ENCODE measurements around the gene HNRNPU.

HNRNPU gene

DNA sequence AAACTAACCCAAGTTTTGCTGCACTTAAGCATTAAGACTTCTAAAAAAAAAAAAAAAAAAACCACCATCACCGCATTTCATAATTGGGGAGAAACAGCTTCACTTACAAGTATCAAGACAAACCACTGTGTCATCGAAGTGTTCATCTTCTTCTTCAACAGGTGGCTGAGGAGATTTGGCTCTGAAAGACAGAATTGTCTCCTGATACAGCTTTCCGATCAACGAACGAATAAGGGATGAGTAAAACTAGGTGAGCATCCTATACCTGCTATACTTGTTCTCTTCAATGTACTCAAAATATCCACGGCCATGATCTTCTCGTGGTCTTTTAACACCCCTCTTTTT lies 2.0 kb downstream of the HNRNPU start:
- H3K27me3 ChIP-seq (ENCODE audit: low read depth, low read length): no peaks in the 10 kb centered on the region
- H3K4me1 ChIP-seq (ENCODE audit: control insufficient read depth in 1 of 2, insufficient read depth in 2 of 2, low read length in 2 of 2): peaks cover 27 to 48% of the 10 kb centered on the region in 2 donors
- H3K4me3 ChIP-seq (ENCODE audit: low read depth in 1 of 2, low read length in 2 of 2): peak overlapping the region; percentile 91 to 92
- H3K27ac ChIP-seq (ENCODE audit: low read length): peak overlapping the region; percentile 97
- H3K36me3 ChIP-seq (ENCODE audit: control insufficient read depth in 1 of 2, insufficient read depth in 2 of 2, low read length in 2 of 2): peaks cover 39 to 54% of the 10 kb centered on the region in 2 donors
- no peaks in the 10 kb centered on the region for H3K9me3 ChIP-seq (ENCODE audit: control insufficient read depth in 1 of 2, low read length in 2 of 2)

- Histone ChIP-seq H3K27me3 (ENCODE audit: low read depth, low read length) (no peaks in the 10 kb centered on the region), H3K4me1 (ENCODE audit: control insufficient read depth in 1 of 2, insufficient read depth in 2 of 2, low read length in 2 of 2) (peaks cover 27 to 54% of the 10 kb centered on the region in 2 donors), H3K36me3 (ENCODE audit: control insufficient read depth in 1 of 2, insufficient read depth in 2 of 2, low read length in 2 of 2) (peaks cover 45 to 60% of the 10 kb centered on the region in 2 donors), H3K9me3 (ENCODE audit: control insufficient read depth in 1 of 2, low read length in 2 of 2) (no peaks in the 10 kb centered on the region), H3K27ac (ENCODE audit: low read length) (peak overlapping the region; percentile 97), H3K4me3 (ENCODE audit: low read depth in 1 of 2, low read length in 2 of 2) (peak overlapping the region; percentile 91 to 92)
Measured at GRCh38 chr1:244861683-244862082, 2.7 kb downstream of the HNRNPU start.

- H3K4me3 ChIP-seq (ENCODE audit: low read depth in 1 of 2, low read length in 2 of 2): peak overlapping the region; percentile 91 to 92
- peaks cover 51 to 67% of the 10 kb centered on the region in 2 donors for H3K36me3 ChIP-seq (ENCODE audit: control insufficient read depth in 1 of 2, insufficient read depth in 2 of 2, low read length in 2 of 2)
- H3K4me1 ChIP-seq (ENCODE audit: control insufficient read depth in 1 of 2, insufficient read depth in 2 of 2, low read length in 2 of 2): peaks cover 27 to 59% of the 10 kb centered on the region in 2 donors
Measured at GRCh38 chr1:244860914-244861610, 3.3 kb downstream of the HNRNPU start.

DNA sequence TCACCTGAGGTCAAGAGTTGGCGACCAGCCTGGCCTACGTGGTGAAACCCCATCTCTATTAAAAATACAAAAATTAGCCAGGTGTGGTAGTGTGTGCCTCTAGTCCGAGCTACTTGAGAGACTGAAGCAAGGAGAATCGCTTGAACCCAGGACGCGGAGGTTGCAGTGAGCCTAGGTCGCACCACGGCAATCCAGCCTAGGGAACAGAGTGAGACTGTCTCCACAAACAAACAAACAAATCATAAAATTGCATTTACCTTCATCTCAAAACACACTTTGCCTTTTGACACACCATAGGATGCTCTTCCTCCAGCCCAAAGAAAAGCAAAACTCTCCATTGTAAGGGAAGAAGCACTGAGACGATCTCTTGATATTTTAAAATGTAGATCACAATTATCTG lies 4.3 kb downstream of the HNRNPU start:
- Histone ChIP-seq H3K9me3 (ENCODE audit: control insufficient read depth in 1 of 2, low read length in 2 of 2) (no peaks in the 10 kb centered on the region), H3K27ac (ENCODE audit: low read length) (no peak overlapping the region), H3K4me1 (ENCODE audit: control insufficient read depth in 1 of 2, insufficient read depth in 2 of 2, low read length in 2 of 2) (peaks cover 22 to 68% of the 10 kb centered on the region in 2 donors), H3K27me3 (ENCODE audit: low read depth, low read length) (no peaks in the 10 kb centered on the region), H3K4me3 (ENCODE audit: low read depth in 1 of 2, low read length in 2 of 2) (peak overlapping the region; percentile 91 to 92), H3K36me3 (ENCODE audit: control insufficient read depth in 1 of 2, insufficient read depth in 2 of 2, low read length in 2 of 2) (peaks cover 61 to 76% of the 10 kb centered on the region in 2 donors)

More at GRCh38 chr1:244860914-244861610, 3.3 kb downstream of the HNRNPU start:
- Histone ChIP-seq H3K9me3 (ENCODE audit: control insufficient read depth in 1 of 2, low read length in 2 of 2) (no peaks in the 10 kb centered on the region), H3K27me3 (ENCODE audit: low read depth, low read length) (no peaks in the 10 kb centered on the region), H3K27ac (ENCODE audit: low read length) (peak overlapping the region; percentile 97)

GRCh38 chr1:244858357-244858756 lies 6.0 kb downstream of the HNRNPU start:
- Histone ChIP-seq H3K27me3 (ENCODE audit: low read depth, low read length) (no peaks in the 10 kb centered on the region), H3K4me3 (ENCODE audit: low read depth in 1 of 2, low read length in 2 of 2) (no peak overlapping the region), H3K27ac (ENCODE audit: low read length) (no peak overlapping the region), H3K4me1 (ENCODE audit: control insufficient read depth in 1 of 2, insufficient read depth in 2 of 2, low read length in 2 of 2) (peaks cover 22 to 72% of the 10 kb centered on the region in 2 donors), H3K9me3 (ENCODE audit: control insufficient read depth in 1 of 2, low read length in 2 of 2) (no peaks in the 10 kb centered on the region), H3K36me3 (ENCODE audit: control insufficient read depth in 1 of 2, insufficient read depth in 2 of 2, low read length in 2 of 2) (peaks cover 72 to 75% of the 10 kb centered on the region in 2 donors)

GRCh38 chr1:244857761-244858160 lies 6.6 kb downstream of the HNRNPU start:
- Histone ChIP-seq H3K9me3 (ENCODE audit: control insufficient read depth in 1 of 2, low read length in 2 of 2) (no peaks in the 10 kb centered on the region), H3K27ac (ENCODE audit: low read length) (no peak overlapping the region), H3K36me3 (ENCODE audit: control insufficient read depth in 1 of 2, insufficient read depth in 2 of 2, low read length in 2 of 2) (peaks cover 78% of the 10 kb centered on the region in 2 donors), H3K27me3 (ENCODE audit: low read depth, low read length) (no peaks in the 10 kb centered on the region), H3K4me1 (ENCODE audit: control insufficient read depth in 1 of 2, insufficient read depth in 2 of 2, low read length in 2 of 2) (peaks cover 22 to 72% of the 10 kb centered on the region in 2 donors), H3K4me3 (ENCODE audit: low read depth in 1 of 2, low read length in 2 of 2) (no peak overlapping the region)

DNA sequence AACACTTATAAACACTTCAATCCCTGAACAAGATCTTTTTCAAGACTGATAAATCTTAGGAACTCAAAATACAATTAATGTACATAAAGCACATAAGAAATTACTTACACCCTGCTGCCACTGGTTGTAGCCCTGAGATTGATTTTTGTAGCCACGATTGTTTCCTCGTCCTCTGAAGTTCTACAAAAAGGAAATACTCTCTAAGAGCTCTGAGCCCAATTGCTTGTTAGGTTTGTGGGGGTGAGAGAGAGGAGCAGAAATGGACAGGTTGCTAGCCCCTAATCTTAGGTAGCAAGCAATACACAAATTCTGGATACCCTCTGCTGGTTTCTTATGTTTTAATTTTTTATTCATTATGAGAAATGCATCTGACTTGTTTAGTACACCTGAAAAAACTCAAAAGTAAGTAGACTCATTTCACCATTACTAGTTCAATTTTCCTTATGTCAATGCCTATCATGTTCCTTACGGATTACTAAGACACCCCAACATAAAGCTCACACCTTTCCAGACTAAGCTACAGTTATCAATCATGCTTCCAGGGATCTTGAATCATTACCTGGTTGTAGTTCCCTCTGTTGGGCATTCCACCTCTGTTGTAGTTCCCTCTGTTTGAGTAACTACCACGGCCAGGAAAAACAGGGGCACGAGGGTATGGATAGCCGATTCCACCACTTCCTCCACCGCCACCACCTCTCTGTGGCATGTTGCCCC lies 9.3 kb downstream of the HNRNPU start:
- H3K4me1 ChIP-seq (ENCODE audit: control insufficient read depth in 1 of 2, insufficient read depth in 2 of 2, low read length in 2 of 2): peaks cover 12 to 50% of the 10 kb centered on the region in 2 donors
- no peak overlapping the region for H3K27ac ChIP-seq (ENCODE audit: low read length)
- no peak overlapping the region for H3K4me3 ChIP-seq (ENCODE audit: low read depth in 1 of 2, low read length in 2 of 2)

GRCh38 chr1:244854166-244854565 lies 10.2 kb downstream of the HNRNPU start:
- Histone ChIP-seq H3K4me1 (ENCODE audit: control insufficient read depth in 1 of 2, insufficient read depth in 2 of 2, low read length in 2 of 2) (peaks cover 7 to 42% of the 10 kb centered on the region in 2 donors), H3K27me3 (ENCODE audit: low read depth, low read length) (no peaks in the 10 kb centered on the region), H3K36me3 (ENCODE audit: control insufficient read depth in 1 of 2, insufficient read depth in 2 of 2, low read length in 2 of 2) (peaks cover 66 to 87% of the 10 kb centered on the region in 2 donors), H3K9me3 (ENCODE audit: control insufficient read depth in 1 of 2, low read length in 2 of 2) (no peaks in the 10 kb centered on the region), H3K27ac (ENCODE audit: low read length) (no peak overlapping the region), H3K4me3 (ENCODE audit: low read depth in 1 of 2, low read length in 2 of 2) (no peak overlapping the region)

More for the DNA sequence above, 9.3 kb downstream of the HNRNPU start:
- Histone ChIP-seq H3K36me3 (ENCODE audit: control insufficient read depth in 1 of 2, insufficient read depth in 2 of 2, low read length in 2 of 2) (peaks cover 72 to 89% of the 10 kb centered on the region in 2 donors), H3K9me3 (ENCODE audit: control insufficient read depth in 1 of 2, low read length in 2 of 2) (no peaks in the 10 kb centered on the region), H3K27me3 (ENCODE audit: low read depth, low read length) (no peaks in the 10 kb centered on the region)

DNA sequence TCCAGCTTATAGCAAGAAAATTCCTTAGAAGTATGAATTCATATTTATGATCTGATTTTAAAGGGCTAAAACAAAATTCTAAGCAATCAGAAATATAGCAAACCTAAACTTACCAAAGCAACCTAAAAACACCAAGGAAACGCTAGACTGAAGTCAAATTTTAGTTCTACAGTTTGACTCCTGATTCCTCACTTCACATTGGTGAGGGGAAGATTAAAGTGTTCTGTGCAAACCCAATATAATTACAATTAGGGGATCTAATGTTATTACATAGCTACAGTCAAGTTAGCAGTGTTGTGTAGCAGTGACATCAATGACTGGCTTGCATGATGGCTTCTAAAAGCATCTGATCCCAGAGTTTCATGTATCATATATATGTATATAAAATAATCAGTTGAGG lies 11.6 kb downstream of the HNRNPU start:
- Histone ChIP-seq H3K36me3 (ENCODE audit: control insufficient read depth in 1 of 2, insufficient read depth in 2 of 2, low read length in 2 of 2) (peaks cover 59 to 79% of the 10 kb centered on the region in 2 donors), H3K27ac (ENCODE audit: low read length) (no peak overlapping the region)

DNA sequence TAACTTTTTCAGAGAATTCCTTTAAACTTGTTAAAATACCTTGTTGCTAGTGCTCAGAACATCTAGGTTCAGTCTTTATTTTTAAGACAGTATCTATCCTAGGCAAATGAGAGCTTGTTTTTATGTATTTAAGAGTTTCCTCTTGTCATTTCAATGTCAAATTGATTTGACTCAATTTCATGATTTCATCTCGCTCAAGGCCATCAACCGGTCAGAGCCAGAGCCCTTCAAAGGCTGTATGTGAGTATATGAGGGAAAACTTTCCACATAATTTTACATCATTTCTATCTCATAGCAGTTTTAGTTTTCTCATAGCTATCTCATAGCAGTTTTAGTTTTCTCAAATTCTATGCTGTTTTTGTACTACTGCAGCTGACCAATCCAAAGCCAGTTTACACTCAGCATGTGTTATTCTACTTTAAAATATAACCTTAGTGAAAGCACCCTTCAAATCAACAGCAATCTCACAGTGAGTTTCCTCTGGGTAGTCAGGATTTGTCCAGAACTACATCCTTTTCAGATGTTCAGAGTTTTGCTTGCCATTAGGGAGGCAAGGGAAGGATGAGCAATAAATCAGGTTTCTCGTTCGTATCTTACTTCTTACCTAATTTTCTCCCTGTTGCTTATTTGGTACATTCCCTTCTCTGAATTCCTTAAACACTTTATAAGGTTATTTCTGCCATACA lies 12.7 kb downstream of the HNRNPU start:
- Histone ChIP-seq H3K9me3 (ENCODE audit: control insufficient read depth in 1 of 2, low read length in 2 of 2) (no peaks in the 10 kb centered on the region), H3K4me1 (ENCODE audit: control insufficient read depth in 1 of 2, insufficient read depth in 2 of 2, low read length in 2 of 2) (peaks cover 0 to 18% of the 10 kb centered on the region in 2 donors), H3K36me3 (ENCODE audit: control insufficient read depth in 1 of 2, insufficient read depth in 2 of 2, low read length in 2 of 2) (peaks cover 51 to 77% of the 10 kb centered on the region in 2 donors), H3K27ac (ENCODE audit: low read length) (no peak overlapping the region), H3K4me3 (ENCODE audit: low read depth in 1 of 2, low read length in 2 of 2) (no peak overlapping the region), H3K27me3 (ENCODE audit: low read depth, low read length) (no peaks in the 10 kb centered on the region)

More for the DNA sequence above, 11.6 kb downstream of the HNRNPU start:
- H3K9me3 ChIP-seq (ENCODE audit: control insufficient read depth in 1 of 2, low read length in 2 of 2): no peaks in the 10 kb centered on the region
- peaks cover 0 to 28% of the 10 kb centered on the region in 2 donors for H3K4me1 ChIP-seq (ENCODE audit: control insufficient read depth in 1 of 2, insufficient read depth in 2 of 2, low read length in 2 of 2)
- no peak overlapping the region for H3K4me3 ChIP-seq (ENCODE audit: low read depth in 1 of 2, low read length in 2 of 2)
- no peaks in the 10 kb centered on the region for H3K27me3 ChIP-seq (ENCODE audit: low read depth, low read length)

GRCh38 chr1:244850896-244851295 lies 13.4 kb downstream of the HNRNPU start:
- Histone ChIP-seq H3K36me3 (ENCODE audit: control insufficient read depth in 1 of 2, insufficient read depth in 2 of 2, low read length in 2 of 2) (peaks cover 51 to 72% of the 10 kb centered on the region in 2 donors), H3K4me3 (ENCODE audit: low read depth in 1 of 2, low read length in 2 of 2) (no peak overlapping the region), H3K9me3 (ENCODE audit: control insufficient read depth in 1 of 2, low read length in 2 of 2) (no peaks in the 10 kb centered on the region), H3K27me3 (ENCODE audit: low read depth, low read length) (no peaks in the 10 kb centered on the region), H3K27ac (ENCODE audit: low read length) (no peak overlapping the region), H3K4me1 (ENCODE audit: control insufficient read depth in 1 of 2, insufficient read depth in 2 of 2, low read length in 2 of 2) (peaks cover 0 to 11% of the 10 kb centered on the region in 2 donors)
